ENCODE results near the gene MSH3. TPM values are rescaled to one million over a fixed set of nuclear protein-coding genes. Genes with fewer than 3 reads are reported as not detected.
"Not testable (repeated sequence)": the region's sequence is repeated elsewhere in the genome, so short reads cannot be mapped to it uniquely, and the experiment has no call there.

The MSH3 gene
- total and polyA plus RNA-seq, 12 donors, result 2.8 to 24.6 (median 11.7) TPM

GRCh38 chr5:80834710-80835109 lies 180.3 kb downstream of the MSH3 start:
- Histone ChIP-seq H3K27ac (no peak overlapping the region), H3K4me1 (replicated peaks in 1 of 2) (no peaks in the 10 kb centered on the region), H3K4me3 (no peak overlapping the region), H3K27me3 (no peaks in the 10 kb centered on the region), H3K36me3 (replicated peaks in 1 of 2) (no peaks in the 10 kb centered on the region), H3K9me3 (replicated peaks in 1 of 3) (no peaks in the 10 kb centered on the region)
- no peak for TF ChIP-seq CTCF (IDR thresholded peaks at IDR 0.05)
- no peak for TF ChIP-seq POLR2A (IDR thresholded peaks at IDR 0.05)
- no peak for DNase-seq
- intact Hi-C loops (cut with DNase I), result no loop called here

GRCh38 chr5:80835128-80835527 lies 180.7 kb downstream of the MSH3 start:
- Histone ChIP-seq H3K27ac (no peak overlapping the region), H3K4me3 (no peak overlapping the region), H3K27me3 (no peaks in the 10 kb centered on the region), H3K36me3 (replicated peaks in 1 of 2) (no peaks in the 10 kb centered on the region), H3K9me3 (replicated peaks in 1 of 3) (no peaks in the 10 kb centered on the region), H3K4me1 (replicated peaks in 1 of 2) (no peaks in the 10 kb centered on the region)
- TF ChIP-seq POLR2A (IDR thresholded peaks at IDR 0.05) (no peak), CTCF (IDR thresholded peaks at IDR 0.05) (no peak)
- 92 to 97% (median 95%) methylated on average over 4 of the region's 4 CpGs for WGBS, 4 donors
- no peak for DNase-seq
- intact Hi-C loops (cut with DNase I), result no loop called here

GRCh38 chr5:80837679-80838078 lies 183.2 kb downstream of the MSH3 start:
- no peak overlapping the region for H3K4me3 ChIP-seq
- TF ChIP-seq POLR2A (IDR thresholded peaks at IDR 0.05), result no peak
- TF ChIP-seq CTCF (IDR thresholded peaks at IDR 0.05), result no peak
- no peaks in the 10 kb centered on the region for H3K9me3 ChIP-seq (replicated peaks in 1 of 3)
- intact Hi-C loops (cut with DNase I), result no loop called here
- no peaks in the 10 kb centered on the region for H3K27me3 ChIP-seq
- no peak for DNase-seq
- H3K27ac ChIP-seq, result no peak overlapping the region
- no peaks in the 10 kb centered on the region for H3K36me3 ChIP-seq (replicated peaks in 1 of 2)
- H3K4me1 ChIP-seq (replicated peaks in 1 of 2), result no peaks in the 10 kb centered on the region

GRCh38 chr5:80841026-80841797 lies 186.8 kb downstream of the MSH3 start:
- H3K27me3 ChIP-seq; H3K4me3 ChIP-seq; H3K9me3 ChIP-seq (replicated peaks in 1 of 3); DNase-seq; H3K4me1 ChIP-seq (replicated peaks in 1 of 2); intact Hi-C loops (cut with DNase I); H3K36me3 ChIP-seq (replicated peaks in 1 of 2); H3K27ac ChIP-seq: not testable (repeated sequence)
- 90 to 98% (median 94%) methylated on average over 6 of the region's 6 CpGs for WGBS, 4 donors

- WGBS, 4 donors, result 85 to 95% (median 89%) methylated on average over 2 to 8 of the region's 8 CpGs
- not testable (repeated sequence) for DNase-seq, H3K4me3 ChIP-seq
These were observed 192.0 kb downstream of the MSH3 start for GRCh38 chr5:80846422-80846821.

GRCh38 chr5:80850168-80850567 lies 195.7 kb downstream of the MSH3 start:
- 90 to 100% (median 98%) methylated on average over 1 of the region's 1 CpG for WGBS, 4 donors

More at GRCh38 chr5:80846422-80846821, 192.0 kb downstream of the MSH3 start:
- H3K27me3 ChIP-seq; H3K36me3 ChIP-seq (replicated peaks in 1 of 2); H3K27ac ChIP-seq; H3K9me3 ChIP-seq (replicated peaks in 1 of 3); intact Hi-C loops (cut with DNase I); H3K4me1 ChIP-seq (replicated peaks in 1 of 2): not testable (repeated sequence)

More at GRCh38 chr5:80850168-80850567, 195.7 kb downstream of the MSH3 start:
- H3K4me1 ChIP-seq (replicated peaks in 1 of 2); DNase-seq; H3K4me3 ChIP-seq; H3K27ac ChIP-seq; H3K9me3 ChIP-seq (replicated peaks in 1 of 3); H3K27me3 ChIP-seq; H3K36me3 ChIP-seq (replicated peaks in 1 of 2); intact Hi-C loops (cut with DNase I): not testable (repeated sequence)
